Measurements from ENCODE around the gene TCAP.
"Not testable (repeated sequence)": the region's sequence is repeated elsewhere in the genome, so short reads cannot be mapped to it uniquely, and the experiment has no call there.

Gene TCAP

GRCh38 chr17:39683295-39683939 lies 18.3 kb downstream of the TCAP start:
- DNase-seq (ENCODE audit: low spot score): no peak

- DNase-seq (ENCODE audit: low spot score): no peak
These were observed 19.4 kb downstream of the TCAP start for GRCh38 chr17:39684369-39685192.

GRCh38 chr17:39687101-39687545 lies 22.0 kb downstream of the TCAP start:
- DNase-seq (ENCODE audit: low spot score): no peak

- DNase-seq (ENCODE audit: low spot score): peak; percentile 96
These were observed 22.7 kb downstream of the TCAP start, which contains the start of gene PGAP3 for GRCh38 chr17:39687546-39688474. Gene PGAP3 (minus strand): TSS chr17:39688057. CDS start chr17:39688014, 43 bp downstream.

DNA sequence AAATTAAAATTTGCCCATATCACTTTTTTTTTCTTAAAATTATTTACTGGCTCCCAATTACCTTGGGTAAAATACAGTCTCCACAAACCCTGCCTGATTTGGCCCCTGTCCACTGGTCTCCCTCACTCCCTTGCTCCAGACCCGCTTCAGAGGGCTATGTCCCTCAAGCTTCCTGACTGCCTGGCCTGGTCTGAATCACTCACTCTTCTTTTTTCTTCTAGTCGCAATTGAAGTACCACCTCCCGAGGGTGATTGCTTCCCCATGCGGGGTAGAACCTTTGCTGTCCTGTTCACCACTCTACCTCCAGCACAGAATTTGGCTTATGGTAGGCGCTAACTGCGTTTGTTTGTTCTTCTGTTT lies 23.3 kb downstream of the TCAP start:
- DNase-seq (ENCODE audit: low spot score): no peak

DNA sequence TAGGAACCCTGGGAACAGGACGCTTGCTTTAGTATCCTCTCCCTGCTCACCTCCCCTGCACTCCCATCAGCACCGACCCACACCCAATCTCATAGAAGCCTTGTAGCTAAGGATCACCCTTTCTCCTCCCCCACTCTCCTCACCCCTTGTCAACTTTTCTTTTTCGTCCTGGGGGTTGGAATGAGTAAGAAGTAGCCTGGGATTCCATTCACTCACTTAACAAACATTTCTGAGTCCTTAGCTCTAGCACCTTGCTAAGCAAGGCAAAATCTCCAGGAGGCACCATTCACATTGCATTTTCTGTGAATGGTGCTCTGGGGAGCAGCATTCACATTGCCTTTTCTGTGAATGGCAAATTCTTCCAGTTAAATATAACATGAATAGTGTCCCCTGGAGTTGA lies 23.8 kb downstream of the TCAP start:
- DNase-seq (ENCODE audit: low spot score): no peak

GRCh38 chr17:39694593-39694992 lies 29.4 kb downstream of the TCAP start:
- no peak for DNase-seq (ENCODE audit: low spot score)

- DNase-seq (ENCODE audit: low spot score): no peak
These were observed 29.9 kb downstream of the TCAP start for GRCh38 chr17:39695089-39695474.

DNA sequence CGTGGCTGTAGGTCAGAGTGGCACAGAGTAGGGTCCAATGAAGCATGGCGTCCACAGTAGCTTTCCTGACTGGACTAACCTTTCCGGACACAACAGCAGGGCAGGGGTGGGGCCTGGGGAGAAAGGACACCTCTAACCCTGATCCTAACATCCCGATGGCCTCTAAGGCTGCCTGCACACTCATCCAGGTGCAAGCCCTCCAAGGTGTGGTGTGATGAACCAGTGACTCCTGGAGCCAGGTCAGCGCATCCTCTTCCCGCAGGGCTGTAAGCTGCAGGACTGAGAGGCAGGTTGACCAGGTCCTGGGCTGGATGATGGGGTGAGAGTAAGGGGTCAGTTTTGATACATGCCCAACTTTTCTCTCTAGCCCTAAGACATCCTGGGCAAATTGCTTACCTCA lies 31.6 kb downstream of the TCAP start:
- DNase-seq (ENCODE audit: low spot score): no peak

DNA sequence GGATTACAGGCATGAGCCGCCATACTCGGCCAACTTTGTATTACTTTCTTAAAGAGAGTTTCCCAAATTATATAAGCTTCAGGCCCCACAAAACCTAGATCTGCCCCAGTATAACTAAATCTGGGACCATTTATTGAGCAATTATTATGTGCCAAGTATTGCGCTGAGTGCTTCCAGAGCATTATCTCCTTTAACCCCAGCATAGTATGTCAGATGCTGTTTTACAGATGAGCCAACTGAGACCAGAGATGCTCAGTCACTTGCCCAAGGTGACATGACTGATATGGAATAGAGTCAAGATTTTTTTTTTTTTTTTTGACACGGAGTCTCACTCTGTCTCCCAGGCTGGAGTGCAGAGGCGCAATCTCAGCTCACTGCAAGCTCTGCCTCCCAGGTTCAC lies 32.8 kb downstream of the TCAP start:
- no peak for DNase-seq (ENCODE audit: low spot score)

DNA sequence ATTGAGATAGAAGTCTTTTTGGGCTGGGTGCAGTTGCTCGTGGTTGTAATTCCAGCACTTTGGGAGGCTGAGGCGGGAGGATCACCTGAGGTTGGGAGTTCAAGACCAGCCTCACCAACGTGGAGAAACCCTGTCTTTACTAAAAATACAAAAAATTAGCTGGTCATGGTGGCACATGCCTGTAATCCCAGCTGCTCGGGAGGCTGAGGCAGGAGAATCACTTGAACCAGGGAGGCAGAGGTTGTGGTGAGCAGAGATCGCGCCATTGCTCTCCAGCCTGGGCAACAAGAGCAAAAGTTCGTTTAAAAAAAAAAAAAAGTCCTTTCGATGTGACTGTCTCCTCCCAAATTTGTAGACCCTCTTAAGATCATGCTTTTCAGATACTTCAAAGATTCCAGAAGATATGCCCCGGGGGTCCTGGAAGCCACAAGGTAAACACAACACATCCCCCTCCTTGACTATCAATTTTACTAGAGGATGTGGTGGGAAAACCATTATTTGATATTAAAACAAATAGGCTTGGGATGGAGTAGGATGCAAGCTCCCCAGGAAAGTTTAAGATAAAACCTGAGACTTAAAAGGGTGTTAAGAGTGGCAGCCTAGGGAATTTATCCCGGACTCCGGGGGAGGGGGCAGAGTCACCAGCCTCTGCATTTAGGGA lies 34.1 kb downstream of the TCAP start:
- DNase-seq (ENCODE audit: low spot score): not testable (repeated sequence)

DNA sequence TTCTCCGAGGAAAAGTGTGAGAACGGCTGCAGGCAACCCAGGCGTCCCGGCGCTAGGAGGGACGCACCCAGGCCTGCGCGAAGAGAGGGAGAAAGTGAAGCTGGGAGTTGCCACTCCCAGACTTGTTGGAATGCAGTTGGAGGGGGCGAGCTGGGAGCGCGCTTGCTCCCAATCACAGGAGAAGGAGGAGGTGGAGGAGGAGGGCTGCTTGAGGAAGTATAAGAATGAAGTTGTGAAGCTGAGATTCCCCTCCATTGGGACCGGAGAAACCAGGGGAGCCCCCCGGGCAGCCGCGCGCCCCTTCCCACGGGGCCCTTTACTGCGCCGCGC lies 34.6 kb downstream of the TCAP start, which contains the start of gene ERBB2:
TSS of gene ERBB2 (plus strand) at position 247 of the 330 bp plus-strand sequence. CDS start 175 bp downstream, outside the sequence.
- DNase-seq (ENCODE audit: low spot score): peak; percentile 91

DNA sequence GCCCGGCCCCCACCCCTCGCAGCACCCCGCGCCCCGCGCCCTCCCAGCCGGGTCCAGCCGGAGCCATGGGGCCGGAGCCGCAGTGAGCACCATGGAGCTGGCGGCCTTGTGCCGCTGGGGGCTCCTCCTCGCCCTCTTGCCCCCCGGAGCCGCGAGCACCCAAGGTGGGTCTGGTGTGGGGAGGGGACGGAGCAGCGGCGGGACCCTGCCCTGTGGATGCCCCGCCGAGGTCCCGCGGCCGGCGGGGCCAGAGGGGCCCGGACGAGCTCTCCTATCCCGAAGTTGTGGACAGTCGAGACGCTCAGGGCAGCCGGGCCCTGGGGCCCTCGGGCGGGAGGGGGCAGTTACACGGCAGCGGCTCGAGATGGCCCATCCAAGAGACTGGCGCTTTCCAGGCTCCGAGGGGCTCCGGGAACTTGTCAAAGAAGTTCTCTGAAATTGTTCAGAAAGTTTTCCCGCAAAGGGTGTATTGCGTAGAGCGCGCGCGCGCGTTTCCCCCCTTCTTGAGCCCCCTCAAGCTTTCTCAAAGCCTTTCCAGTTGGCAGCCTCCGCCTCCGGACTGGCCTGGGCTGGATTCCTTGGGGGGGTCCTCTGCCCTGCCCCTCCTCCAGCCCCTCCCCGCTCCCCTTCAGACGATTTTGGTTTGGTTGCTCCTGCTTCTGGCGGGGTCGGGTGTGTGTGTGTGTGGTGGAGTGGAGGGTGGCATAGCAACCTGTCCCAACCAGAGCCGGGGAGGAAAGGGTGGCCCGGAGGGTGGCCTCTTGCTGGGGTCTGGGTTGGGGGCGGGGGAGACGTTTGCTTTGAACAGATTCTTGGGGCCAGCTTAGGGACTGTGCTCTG lies 35.2 kb downstream of the TCAP start:
- peak; percentile 77 for DNase-seq (ENCODE audit: low spot score)

GRCh38 chr17:39701012-39701783 lies 36.0 kb downstream of the TCAP start:
- DNase-seq (ENCODE audit: low spot score): no peak

DNA sequence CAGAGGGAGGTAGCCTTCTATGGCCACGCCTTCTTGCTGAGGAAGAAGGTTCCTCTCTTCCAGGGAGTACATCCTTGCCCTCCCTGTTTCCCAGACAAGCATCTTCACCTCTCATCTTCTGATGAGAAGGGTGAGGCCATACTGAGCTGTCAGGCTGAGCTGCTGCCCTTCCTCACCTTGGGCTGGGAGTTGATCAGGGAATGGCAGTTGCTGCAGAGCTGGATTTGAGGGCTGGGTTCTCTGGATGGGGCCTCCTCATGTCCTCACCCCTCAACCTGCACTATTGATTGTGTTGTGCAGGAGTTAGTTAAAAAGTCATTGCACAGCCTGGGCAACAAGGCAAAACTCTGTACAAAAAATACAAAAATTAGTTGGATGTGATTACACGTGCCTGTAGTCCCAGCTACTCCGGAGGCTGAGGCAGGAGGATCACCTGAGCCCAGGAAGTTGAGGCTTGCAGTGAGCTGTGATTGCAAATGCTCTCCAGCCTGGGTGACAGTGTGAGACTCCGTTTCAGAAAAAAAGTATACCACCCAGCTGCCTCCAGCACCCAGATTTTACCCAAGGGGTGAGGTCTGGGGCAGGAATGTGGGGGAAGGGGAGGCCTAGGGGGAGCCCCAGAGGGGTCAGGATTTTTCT lies 36.8 kb downstream of the TCAP start:
- no peak for DNase-seq (ENCODE audit: low spot score)

GRCh38 chr17:39702901-39703893 lies 38.0 kb downstream of the TCAP start:
- no peak for DNase-seq (ENCODE audit: low spot score)

- no peak for DNase-seq (ENCODE audit: low spot score)
These were observed 38.8 kb downstream of the TCAP start for GRCh38 chr17:39703913-39704312.

DNA sequence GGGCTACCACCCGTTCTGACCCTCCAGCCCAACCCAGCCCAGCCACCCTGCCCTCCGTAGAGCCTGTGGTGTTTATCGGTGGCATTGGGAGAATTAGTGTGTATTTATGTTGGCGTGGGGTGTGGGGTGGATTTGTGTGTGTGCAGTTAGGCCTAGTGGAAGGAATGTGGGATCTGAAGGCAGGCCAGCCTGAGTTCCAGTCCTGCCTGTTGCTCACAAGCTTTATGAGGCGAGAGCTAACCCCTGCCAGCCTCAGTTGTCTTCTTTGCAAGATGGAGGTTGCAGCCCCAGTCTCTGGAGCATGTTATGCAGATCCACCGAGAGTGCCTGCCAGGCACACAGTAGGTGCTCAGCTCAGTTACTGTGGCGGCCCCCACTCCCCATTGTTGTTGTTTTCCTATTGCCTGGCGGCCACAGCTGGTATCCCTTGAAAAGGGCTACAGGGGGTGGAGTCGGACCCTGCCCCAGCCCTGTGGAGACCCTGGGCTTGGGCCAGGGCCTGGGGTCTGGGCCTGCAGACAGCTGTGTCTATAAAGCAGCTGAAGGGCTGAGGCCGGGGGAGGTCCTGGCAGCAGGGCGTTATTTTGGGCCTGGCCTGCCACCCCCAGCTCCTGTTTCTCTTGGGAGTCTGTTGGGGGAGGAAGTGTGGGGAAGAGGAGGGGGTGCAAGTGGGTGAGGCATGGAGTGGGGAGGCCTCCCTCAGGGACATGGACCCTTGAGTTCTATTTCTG lies 39.8 kb downstream of the TCAP start:
- DNase-seq (ENCODE audit: low spot score): peak; percentile 61
